ENCODE results near the gene EML3. TPM values are rescaled to one million over a fixed set of nuclear protein-coding genes. Genes with fewer than 3 reads are reported as not detected.
"Not testable (repeated sequence)": the region's sequence is repeated elsewhere in the genome, so short reads cannot be mapped to it uniquely, and the experiment has no call there.

EML3 gene
- total RNA-seq, 2 experiments from 2014 or later: 113 to 116 TPM

DNA sequence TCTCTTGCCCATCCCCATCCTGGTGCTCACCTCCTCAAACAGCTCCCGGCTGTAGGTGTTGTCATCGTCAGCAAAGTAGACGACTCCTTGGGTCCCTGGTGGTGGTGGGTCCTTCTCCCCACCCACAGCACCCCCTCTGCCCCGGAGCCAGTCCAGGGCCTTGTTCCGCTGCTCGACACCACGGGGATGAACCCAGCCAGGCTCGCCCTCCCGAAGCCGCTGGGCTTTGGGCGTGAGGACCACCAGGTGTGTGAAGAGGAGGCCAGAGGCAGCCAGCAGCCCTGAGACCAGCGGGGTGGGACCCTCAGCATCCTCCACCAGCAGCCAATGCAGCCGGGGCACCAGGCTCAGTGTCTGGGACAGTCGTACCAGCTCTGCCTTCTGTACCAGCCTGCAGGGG, 4.4 kb upstream of the EML3 start:
- H3K9me3 Mint-ChIP-seq; DNase-seq; H3K27ac Mint-ChIP-seq; CTCF ChIA-PET; H3K27me3 Mint-ChIP-seq; intact Hi-C loops (cut with micrococcal nuclease); H3K4me3 Mint-ChIP-seq: not testable (repeated sequence)
- H3K4me1 Mint-ChIP-seq (ENCODE audit: low read depth): peaks cover 35% of the 10 kb centered on the region
- peaks cover 18% of the 10 kb centered on the region for H3K36me3 Mint-ChIP-seq
- POLR2A ChIA-PET: interaction anchor here (0.6 to 1.3 kb wide), 2 partner anchors 15 to 23 kb away, joined by 3 read pairs; partner anchors contain the start of gene MTA2

DNA sequence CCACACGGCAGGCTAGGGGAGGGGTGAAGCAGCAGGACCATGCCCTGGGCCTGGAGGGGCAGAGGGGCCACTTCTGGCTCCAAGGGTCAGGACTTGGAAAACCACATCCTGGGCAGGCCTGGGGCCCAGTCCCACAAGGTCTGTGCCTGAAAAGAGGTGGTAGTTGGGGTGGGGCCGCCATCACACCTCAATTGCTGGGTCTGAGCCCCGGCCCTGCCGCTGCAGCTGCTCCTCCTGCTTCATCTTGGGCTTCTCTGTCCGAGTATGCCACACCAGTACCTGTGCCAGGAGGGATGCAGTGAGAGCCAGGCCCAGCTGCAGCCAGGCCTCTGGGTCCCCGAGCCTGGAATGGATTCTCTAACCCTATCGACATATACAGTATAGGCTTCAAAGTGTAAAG, 2.9 kb upstream of the EML3 start:
- Mint-ChIP-seq H3K4me1 (ENCODE audit: low read depth) (peaks cover 37% of the 10 kb centered on the region), H3K27me3 (no peaks in the 10 kb centered on the region), H3K27ac (no peak overlapping the region), H3K36me3 (peaks cover 17% of the 10 kb centered on the region), H3K9me3 (no peaks in the 10 kb centered on the region), H3K4me3 (no peak overlapping the region)
- ChIA-PET POLR2A (no interaction called here), CTCF (no interaction called here)
- intact Hi-C loops (cut with micrococcal nuclease): no loop called here
- no peak for DNase-seq

DNA sequence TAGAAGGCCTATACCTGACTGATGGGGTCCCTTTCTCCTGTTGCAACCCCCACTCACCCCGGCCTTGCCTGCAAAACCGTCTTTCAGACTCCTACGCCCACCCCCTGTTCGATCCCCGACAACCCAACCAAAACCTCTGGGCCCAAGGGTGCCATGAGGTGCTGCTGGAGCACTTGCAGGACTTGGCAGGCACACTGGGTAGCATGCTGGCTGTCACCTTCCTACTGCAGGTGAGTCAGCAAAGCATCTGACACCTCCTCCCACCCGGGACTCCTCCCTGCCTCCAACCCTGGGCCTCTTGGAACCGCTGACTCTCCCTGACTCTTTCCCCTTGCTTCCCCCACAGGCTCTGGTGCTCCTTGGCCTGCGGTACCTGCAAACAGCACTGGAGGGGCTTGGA, 1.7 kb upstream of the EML3 start:
- intact Hi-C loops (cut with micrococcal nuclease): loop anchor here (5.0 kb wide), 2 partner anchors 78 to 228 kb away; no protein-coding TSS in a partner anchor
- POLR2A ChIA-PET: interaction anchor here (1.8 kb wide), 1 partner anchor 22 kb away, joined by 6 read pairs; the partner anchor contains the start of gene TUT1
- H3K27me3 Mint-ChIP-seq: no peaks in the 10 kb centered on the region
- H3K36me3 Mint-ChIP-seq: peaks cover 26% of the 10 kb centered on the region
- no peaks in the 10 kb centered on the region for H3K9me3 Mint-ChIP-seq
- CTCF ChIA-PET: interaction anchor here (1.8 kb wide), 1 partner anchor 51 kb away, joined by 6 read pairs; the partner anchor contains the start of genes C11orf98 and CSKMT
- H3K27ac Mint-ChIP-seq: peak overlapping the region; percentile 72
- H3K4me3 Mint-ChIP-seq: no peak overlapping the region
- H3K4me1 Mint-ChIP-seq (ENCODE audit: low read depth): peaks cover 39% of the 10 kb centered on the region
- DNase-seq: peak; percentile 75

DNA sequence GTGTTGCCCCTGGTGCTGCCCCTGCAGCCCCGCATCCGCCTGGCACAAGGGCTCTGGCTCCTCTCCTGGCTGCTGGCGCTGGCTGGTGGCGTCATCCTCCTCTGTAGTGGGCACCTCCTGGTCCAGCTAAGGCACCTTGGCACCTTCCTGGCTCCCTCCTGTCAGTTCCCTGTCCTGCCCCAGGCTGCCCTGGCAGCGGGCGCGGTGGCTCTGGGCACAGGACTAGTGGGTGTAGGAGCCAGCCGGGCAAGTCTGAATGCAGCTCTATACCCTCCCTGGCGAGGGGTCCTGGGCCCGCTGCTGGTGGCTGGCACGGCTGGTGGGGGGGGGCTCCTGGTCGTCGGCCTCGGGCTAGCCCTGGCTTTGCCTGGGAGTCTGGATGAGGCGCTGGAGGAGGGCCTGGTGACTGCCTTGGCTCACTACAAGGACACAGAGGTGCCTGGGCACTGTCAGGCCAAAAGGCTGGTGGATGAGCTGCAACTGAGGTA, 760 bp upstream of the EML3 start:
- H3K4me1 Mint-ChIP-seq (ENCODE audit: low read depth): peaks cover 40% of the 10 kb centered on the region
- ChIA-PET CTCF (interaction anchor here (0.6 to 2.4 kb wide), 6 partner anchors 8 to 52 kb away, joined by 3 to 18 read pairs (median 4); partner anchors contain the start of genes B3GAT3, C11orf98, CSKMT and MTA2), POLR2A (interaction anchor here (0.6 to 4.3 kb wide), 6 partner anchors 8 to 161 kb away, joined by 3 to 38 read pairs (median 5); partner anchors contain the start of genes B3GAT3, C11orf98, CSKMT and MTA2)
- DNase-seq: no peak
- H3K9me3 Mint-ChIP-seq: no peaks in the 10 kb centered on the region
- peaks cover 27% of the 10 kb centered on the region for H3K36me3 Mint-ChIP-seq
- peak overlapping the region; percentile 86 for H3K27ac Mint-ChIP-seq
- intact Hi-C loops (cut with micrococcal nuclease): loop anchor here (1.0 to 5.0 kb wide), 6 partner anchors 9 to 243 kb away; partner anchors contain the start of genes C11orf98, CSKMT and GANAB
- peak overlapping the region; percentile 49 for H3K4me3 Mint-ChIP-seq
- H3K27me3 Mint-ChIP-seq: no peaks in the 10 kb centered on the region

DNA sequence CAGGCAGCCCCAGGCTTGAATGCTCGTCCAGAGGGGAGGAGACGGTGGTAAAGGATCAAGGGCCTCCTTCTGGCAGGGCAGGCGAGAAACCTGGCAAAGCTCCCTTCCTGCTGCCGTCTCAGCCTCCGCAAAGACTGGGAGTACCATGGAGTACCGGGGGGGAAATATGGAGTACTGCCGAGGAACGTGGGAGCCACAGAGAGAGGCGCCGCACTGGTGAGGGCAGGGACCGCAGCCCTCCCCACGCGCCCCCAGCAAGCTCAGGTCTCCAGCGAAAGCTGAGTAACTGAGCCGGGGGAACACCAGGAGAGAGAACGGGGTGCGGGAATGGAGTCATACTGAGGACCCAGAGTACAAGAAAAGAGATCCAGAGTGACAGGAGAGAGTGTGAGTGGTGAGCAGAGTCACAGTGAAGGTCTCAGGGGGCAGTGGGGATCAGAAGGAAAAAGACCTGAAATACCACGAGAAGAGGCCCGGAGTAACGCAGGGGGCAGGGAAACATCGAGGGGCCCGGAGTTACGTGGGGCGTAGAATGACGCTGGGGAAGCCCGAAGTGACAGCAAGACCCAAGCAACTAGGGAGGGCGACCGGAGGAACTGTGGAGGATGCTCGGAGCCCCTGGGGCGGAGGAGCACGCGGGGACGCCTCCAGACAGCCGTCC, 740 bp downstream of the EML3 start:
- Mint-ChIP-seq H3K4me3 (peak overlapping the region; percentile 90), H3K4me1 (ENCODE audit: low read depth) (peaks cover 47% of the 10 kb centered on the region), H3K9me3 (no peaks in the 10 kb centered on the region), H3K27me3 (no peaks in the 10 kb centered on the region), H3K36me3 (peaks cover 37% of the 10 kb centered on the region), H3K27ac (peak overlapping the region; percentile 95)
- POLR2A ChIA-PET: interaction anchor here (1.1 to 4.3 kb wide), 10 partner anchors 10 to 60 kb away, joined by 3 to 38 read pairs (median 6); partner anchors contain the start of genes B3GAT3, C11orf98, CSKMT and GANAB
- DNase-seq: peak; percentile 68
- CTCF ChIA-PET: interaction anchor here (0.6 to 2.4 kb wide), 26 partner anchors 10 to 282 kb away, joined by 3 to 31 read pairs (median 4); partner anchors contain the start of genes B3GAT3, C11orf98, CSKMT and EEF1G
- intact Hi-C loops (cut with micrococcal nuclease): loop anchor here (1.0 to 5.0 kb wide), 6 partner anchors 12 to 245 kb away; partner anchors contain the start of genes C11orf98, CSKMT and GANAB

DNA sequence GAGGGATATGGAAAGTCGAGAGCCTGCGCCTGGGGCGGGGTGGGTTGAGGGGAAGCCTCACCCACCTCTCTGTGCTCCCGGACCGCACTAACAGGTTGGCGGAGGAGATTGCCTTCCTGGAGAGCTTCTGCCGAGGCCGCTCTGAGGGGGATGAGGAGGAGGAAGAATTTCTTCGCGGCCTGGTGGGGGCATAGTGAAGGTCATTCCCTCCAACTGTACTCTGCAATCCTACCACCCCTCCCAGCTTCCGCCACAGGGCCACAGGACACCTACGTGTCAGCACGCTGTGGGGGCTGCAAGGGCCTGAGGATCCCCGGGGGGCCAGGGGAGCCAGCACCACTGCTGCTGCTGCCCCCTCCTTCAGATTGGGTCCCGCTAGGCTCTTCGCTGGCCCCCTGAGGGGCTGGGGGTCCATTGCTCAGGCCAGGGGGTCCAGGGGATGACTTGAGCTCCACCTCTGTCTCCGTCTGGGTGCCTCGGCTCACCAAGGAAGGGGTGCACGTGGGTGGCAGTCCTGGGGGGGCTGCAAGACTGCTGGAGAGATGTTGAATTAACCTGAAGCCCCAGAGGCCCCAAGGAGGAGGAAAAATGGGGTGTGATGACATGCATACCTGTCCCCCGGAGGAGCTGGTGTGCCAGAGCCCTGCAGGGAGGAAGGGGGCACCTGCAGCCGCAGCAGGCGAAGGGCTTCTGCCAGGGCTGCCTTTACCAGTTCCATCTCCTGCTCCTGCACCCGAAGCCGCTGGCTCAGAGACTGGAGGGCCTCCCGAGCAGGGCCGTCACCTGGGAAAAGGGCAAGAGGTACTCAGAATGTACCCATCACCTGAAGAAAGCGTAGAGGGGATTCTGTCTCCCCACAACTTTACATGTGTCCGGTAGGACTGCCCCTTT, 1.5 kb downstream of the EML3 start:
- Mint-ChIP-seq H3K4me1 (ENCODE audit: low read depth) (peaks cover 47% of the 10 kb centered on the region), H3K27me3 (no peaks in the 10 kb centered on the region), H3K9me3 (no peaks in the 10 kb centered on the region), H3K36me3 (peaks cover 37% of the 10 kb centered on the region), H3K4me3 (peak overlapping the region; percentile 90), H3K27ac (peak overlapping the region; percentile 95)
- POLR2A ChIA-PET: interaction anchor here (1.1 to 4.3 kb wide), 9 partner anchors 10 to 61 kb away, joined by 3 to 38 read pairs (median 6); partner anchors contain the start of genes B3GAT3, C11orf98, CSKMT and GANAB
- no peak for DNase-seq
- CTCF ChIA-PET: interaction anchor here (0.6 to 2.4 kb wide), 25 partner anchors 9 to 282 kb away, joined by 3 to 31 read pairs (median 4); partner anchors contain the start of genes B3GAT3, C11orf98, CSKMT and EEF1G
- intact Hi-C loops (cut with micrococcal nuclease): loop anchor here (5.0 kb wide), 2 partner anchors 81 to 231 kb away; no protein-coding TSS in a partner anchor

DNA sequence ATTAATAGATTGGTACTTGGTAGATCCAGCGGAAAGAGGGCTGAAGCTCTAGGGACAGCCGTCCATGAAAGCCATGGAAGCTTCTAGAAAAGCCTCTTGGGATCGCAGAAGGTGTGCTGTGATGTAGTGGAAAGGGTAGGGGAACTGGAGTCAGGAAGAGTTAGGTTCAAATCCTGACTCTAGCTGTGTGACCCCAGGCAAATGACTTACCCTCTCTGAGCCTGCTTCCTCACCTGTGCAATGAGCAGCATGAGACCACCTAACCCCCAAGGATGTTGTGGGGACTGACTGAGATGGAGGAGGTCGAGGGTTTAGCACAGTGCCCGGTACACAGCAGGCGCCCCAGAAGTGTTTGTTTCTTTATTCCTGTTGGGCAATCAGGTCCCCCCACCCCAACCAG, 2.2 kb downstream of the EML3 start:
- peaks cover 38% of the 10 kb centered on the region for H3K36me3 Mint-ChIP-seq
- H3K4me1 Mint-ChIP-seq (ENCODE audit: low read depth): peaks cover 48% of the 10 kb centered on the region
- no peaks in the 10 kb centered on the region for H3K27me3 Mint-ChIP-seq
- no peaks in the 10 kb centered on the region for H3K9me3 Mint-ChIP-seq
- ChIA-PET CTCF (interaction anchor here (0.6 to 2.6 kb wide), 4 partner anchors 19 to 186 kb away, joined by 3 to 9 read pairs (median 4); partner anchors contain the start of genes TUT1 and ZBTB3), POLR2A (interaction anchor here (1.4 to 4.3 kb wide), 6 partner anchors 9 to 61 kb away, joined by 6 to 38 read pairs (median 8); partner anchors contain the start of genes B3GAT3, C11orf98, CSKMT and INTS5)
- H3K27ac Mint-ChIP-seq: peak overlapping the region; percentile 65
- intact Hi-C loops (cut with micrococcal nuclease): loop anchor here (5.0 kb wide), 2 partner anchors 82 to 232 kb away; no protein-coding TSS in a partner anchor
- no peak for DNase-seq
- peak overlapping the region; percentile 90 for H3K4me3 Mint-ChIP-seq

DNA sequence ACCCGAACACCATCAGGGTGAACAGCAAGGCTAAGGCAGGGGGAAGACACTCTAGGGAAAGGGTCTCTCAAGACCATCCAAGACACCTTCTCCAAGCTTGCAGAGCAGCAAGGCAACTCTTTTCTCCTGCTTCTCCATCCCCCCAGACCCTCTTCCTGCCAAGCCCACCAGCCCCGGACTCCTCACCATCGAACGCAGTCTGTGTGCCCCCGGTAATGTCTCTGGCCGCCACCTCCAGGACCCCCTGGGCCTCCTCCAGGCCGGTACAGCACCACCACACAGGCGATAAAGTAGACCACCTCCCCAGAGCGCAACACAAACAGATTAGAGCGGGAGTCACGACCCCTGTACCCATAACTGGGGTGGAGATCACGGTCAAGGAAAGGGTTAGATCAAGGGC, 3.8 kb downstream of the EML3 start:
- ChIA-PET CTCF (interaction anchor here (2.6 kb wide), 1 partner anchor 86 kb away, joined by 9 read pairs; no protein-coding TSS in a partner anchor), POLR2A (interaction anchor here (0.7 kb wide), 1 partner anchor 66 kb away, joined by 3 read pairs; no protein-coding TSS in a partner anchor)
- peaks cover 41% of the 10 kb centered on the region for H3K4me1 Mint-ChIP-seq (ENCODE audit: low read depth)
- no peak for DNase-seq
- no peak overlapping the region for H3K4me3 Mint-ChIP-seq
- no peaks in the 10 kb centered on the region for H3K27me3 Mint-ChIP-seq
- intact Hi-C loops (cut with micrococcal nuclease): no loop called here
- H3K27ac Mint-ChIP-seq: no peak overlapping the region
- peaks cover 47% of the 10 kb centered on the region for H3K36me3 Mint-ChIP-seq
- H3K9me3 Mint-ChIP-seq: no peaks in the 10 kb centered on the region

DNA sequence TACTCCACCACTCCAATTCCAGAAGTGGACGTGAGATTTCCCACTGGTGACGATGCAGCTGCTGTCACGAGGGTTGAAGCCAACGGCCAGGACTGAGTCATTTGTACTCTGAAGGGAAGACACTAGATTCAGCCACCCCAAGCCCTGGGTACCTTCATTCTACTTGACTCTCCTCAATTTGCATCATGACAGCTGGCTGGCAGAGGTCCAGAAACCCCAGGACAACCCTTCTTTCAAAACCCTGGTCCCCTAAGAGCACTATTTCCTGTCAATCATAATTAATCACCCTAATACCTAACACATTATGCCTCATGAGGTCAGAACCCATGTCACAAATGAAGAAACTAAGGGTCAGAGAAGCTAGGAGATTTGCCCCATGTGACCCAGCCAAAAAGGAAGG, 4.9 kb downstream of the EML3 start:
- H3K27ac Mint-ChIP-seq: peak overlapping the region; percentile 32
- no peak overlapping the region for H3K4me3 Mint-ChIP-seq
- H3K27me3 Mint-ChIP-seq: no peaks in the 10 kb centered on the region
- CTCF ChIA-PET: interaction anchor here (0.7 to 2.6 kb wide), 2 partner anchors 15 to 87 kb away, joined by 3 to 9 read pairs; no protein-coding TSS in a partner anchor
- DNase-seq: no peak
- peaks cover 46% of the 10 kb centered on the region for H3K4me1 Mint-ChIP-seq (ENCODE audit: low read depth)
- no peaks in the 10 kb centered on the region for H3K9me3 Mint-ChIP-seq
- POLR2A ChIA-PET: no interaction called here
- intact Hi-C loops (cut with micrococcal nuclease): no loop called here
- H3K36me3 Mint-ChIP-seq: peaks cover 54% of the 10 kb centered on the region

DNA sequence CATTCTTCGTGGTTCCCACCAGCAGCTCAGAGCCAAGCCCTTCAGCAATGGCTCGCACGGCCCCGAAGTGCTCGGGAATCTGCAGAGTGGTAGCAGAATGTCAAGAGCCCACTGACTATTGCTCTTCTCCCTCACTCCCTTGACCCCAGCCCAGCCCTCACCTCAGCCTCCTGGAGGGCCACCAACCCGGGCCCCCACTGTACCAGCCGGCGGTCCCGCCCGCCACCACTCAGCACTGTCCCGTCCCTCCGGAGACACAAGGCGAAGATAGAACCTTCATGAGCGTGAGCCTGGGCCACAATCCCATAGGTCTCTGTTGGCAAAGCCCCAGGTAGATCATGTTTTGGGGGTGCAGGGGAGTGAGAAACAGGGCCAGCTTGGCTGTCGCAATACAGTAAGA, 6.7 kb downstream of the EML3 start:
- ChIA-PET POLR2A (interaction anchor here (1.2 kb wide), 1 partner anchor 15 kb away, joined by 3 read pairs; the partner anchor contains the start of gene TUT1), CTCF (no interaction called here)
- intact Hi-C loops (cut with micrococcal nuclease): no loop called here
- Mint-ChIP-seq H3K27ac (peak overlapping the region; percentile 5), H3K9me3 (no peaks in the 10 kb centered on the region), H3K36me3 (peaks cover 52% of the 10 kb centered on the region), H3K27me3 (no peaks in the 10 kb centered on the region), H3K4me1 (ENCODE audit: low read depth) (peaks cover 46% of the 10 kb centered on the region), H3K4me3 (no peak overlapping the region)
- DNase-seq: no peak

DNA sequence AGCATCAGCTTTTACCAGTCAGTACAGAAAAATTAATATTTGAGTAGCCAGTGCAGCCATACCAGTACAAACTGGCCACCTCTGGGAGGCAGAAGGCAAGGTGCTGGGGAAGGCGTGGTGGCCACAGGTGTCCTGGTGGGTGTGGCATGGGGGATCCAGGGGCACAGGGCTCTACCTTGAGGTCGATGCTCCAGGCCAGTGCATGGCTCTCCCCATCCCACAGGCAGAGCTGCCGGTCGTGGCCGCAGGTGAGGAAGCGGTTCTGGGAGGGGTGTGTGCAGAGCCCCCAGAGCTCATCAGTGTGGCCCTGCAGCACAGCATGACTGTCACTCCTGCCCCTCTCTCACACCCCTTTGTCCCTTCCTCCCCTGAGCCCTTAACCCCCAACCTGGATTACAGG, 7.1 kb downstream of the EML3 start:
- Mint-ChIP-seq H3K27ac (no peak overlapping the region), H3K4me3 (no peak overlapping the region), H3K4me1 (ENCODE audit: low read depth) (peaks cover 41% of the 10 kb centered on the region), H3K36me3 (peaks cover 55% of the 10 kb centered on the region), H3K9me3 (no peaks in the 10 kb centered on the region), H3K27me3 (no peaks in the 10 kb centered on the region)
- intact Hi-C loops (cut with micrococcal nuclease): no loop called here
- CTCF ChIA-PET: no interaction called here
- POLR2A ChIA-PET: interaction anchor here (0.6 to 1.2 kb wide), 2 partner anchors 10 to 14 kb away, joined by 3 read pairs; partner anchors contain the start of gene TUT1
- no peak for DNase-seq
